Stimulated activated CD4-positive, alpha-beta T cell treated with anti-CD3 and anti-CD28 coated beads, TNF-alpha, amount 100 ng/mL, for 4 hours (primary cell): Measurements from ENCODE around the gene ITPKB.
"Not testable (repeated sequence)": the region's sequence is repeated elsewhere in the genome, so short reads cannot be mapped to it uniquely, and the experiment has no call there.

ENCODE experiments used
- DNase-seq, 3 experiments: peaks; one replicate each; pipeline ENCODE4 v3.0.0-alpha.2; 2020; ENCODE audit warnings: low read depth in 3 of 3

ITPKB gene

GRCh38 chr1:226730836-226731235 lies 8.2 kb downstream of the ITPKB start:
- DNase-seq: no peak

- DNase-seq: no peak
These were observed 9.0 kb downstream of the ITPKB start for GRCh38 chr1:226730071-226730470.

- no peak for DNase-seq
These were observed 10.6 kb downstream of the ITPKB start for GRCh38 chr1:226728448-226728847.

GRCh38 chr1:226725897-226726267 lies 13.2 kb downstream of the ITPKB start:
- no peak for DNase-seq

GRCh38 chr1:226723657-226724532 lies 15.2 kb downstream of the ITPKB start:
- DNase-seq: no peak

GRCh38 chr1:226722901-226723656 lies 16.0 kb downstream of the ITPKB start:
- no peak for DNase-seq

- no peak for DNase-seq
These were observed 16.7 kb downstream of the ITPKB start for GRCh38 chr1:226722240-226722900.

GRCh38 chr1:226720574-226720973 lies 18.5 kb downstream of the ITPKB start:
- DNase-seq: not testable (repeated sequence)

- no peak for DNase-seq
These were observed 19.3 kb downstream of the ITPKB start for GRCh38 chr1:226719596-226720387.

- no peak for DNase-seq
These were observed 21.7 kb downstream of the ITPKB start for GRCh38 chr1:226717256-226717909.

GRCh38 chr1:226716577-226716976 lies 22.5 kb downstream of the ITPKB start:
- DNase-seq: no peak

- no peak for DNase-seq
These were observed 24.9 kb downstream of the ITPKB start for GRCh38 chr1:226714148-226714547.

- no peak for DNase-seq
These were observed 26.2 kb downstream of the ITPKB start for GRCh38 chr1:226712742-226713419.

GRCh38 chr1:226711976-226712741 lies 26.9 kb downstream of the ITPKB start:
- DNase-seq: no peak

- no peak for DNase-seq
These were observed 28.6 kb downstream of the ITPKB start for GRCh38 chr1:226710501-226710900.

GRCh38 chr1:226709953-226710352 lies 29.1 kb downstream of the ITPKB start:
- no peak for DNase-seq

- DNase-seq: no peak
These were observed 30.1 kb downstream of the ITPKB start for GRCh38 chr1:226708967-226709396.

- DNase-seq: no peak
These were observed 30.7 kb downstream of the ITPKB start for GRCh38 chr1:226708342-226708780.

- DNase-seq: no peak
These were observed 32.4 kb downstream of the ITPKB start for GRCh38 chr1:226706684-226707083.
